ENCODE results near the gene TTC34.
"Not testable (repeated sequence)": the region's sequence is repeated elsewhere in the genome, so short reads cannot be mapped to it uniquely, and the experiment has no call there.

DNA sequence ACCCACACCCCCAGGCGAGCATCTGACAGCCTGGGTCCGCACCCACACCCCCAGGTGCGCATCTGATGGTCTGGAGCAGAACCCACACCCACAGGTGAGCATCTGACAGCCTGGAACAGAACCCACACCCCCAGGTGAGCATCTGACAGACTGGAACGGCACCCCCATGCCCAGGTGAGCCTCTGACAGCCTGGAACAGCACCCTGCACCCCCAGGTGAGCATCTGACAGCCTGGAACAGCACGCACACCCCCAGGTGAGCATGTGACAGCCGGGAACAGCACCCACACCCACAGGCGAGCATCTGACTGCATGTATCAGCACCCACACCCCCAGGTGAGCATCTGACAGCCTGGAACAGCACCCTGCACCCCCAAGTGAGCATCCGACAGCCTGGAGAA lies 115.8 kb downstream of the TTC34 start:
- not testable (repeated sequence) for TF ChIP-seq POLR2A, POLR2AphosphoS5 (IDR thresholded peaks at IDR 0.05)
- TF ChIP-seq, protein P1, sequence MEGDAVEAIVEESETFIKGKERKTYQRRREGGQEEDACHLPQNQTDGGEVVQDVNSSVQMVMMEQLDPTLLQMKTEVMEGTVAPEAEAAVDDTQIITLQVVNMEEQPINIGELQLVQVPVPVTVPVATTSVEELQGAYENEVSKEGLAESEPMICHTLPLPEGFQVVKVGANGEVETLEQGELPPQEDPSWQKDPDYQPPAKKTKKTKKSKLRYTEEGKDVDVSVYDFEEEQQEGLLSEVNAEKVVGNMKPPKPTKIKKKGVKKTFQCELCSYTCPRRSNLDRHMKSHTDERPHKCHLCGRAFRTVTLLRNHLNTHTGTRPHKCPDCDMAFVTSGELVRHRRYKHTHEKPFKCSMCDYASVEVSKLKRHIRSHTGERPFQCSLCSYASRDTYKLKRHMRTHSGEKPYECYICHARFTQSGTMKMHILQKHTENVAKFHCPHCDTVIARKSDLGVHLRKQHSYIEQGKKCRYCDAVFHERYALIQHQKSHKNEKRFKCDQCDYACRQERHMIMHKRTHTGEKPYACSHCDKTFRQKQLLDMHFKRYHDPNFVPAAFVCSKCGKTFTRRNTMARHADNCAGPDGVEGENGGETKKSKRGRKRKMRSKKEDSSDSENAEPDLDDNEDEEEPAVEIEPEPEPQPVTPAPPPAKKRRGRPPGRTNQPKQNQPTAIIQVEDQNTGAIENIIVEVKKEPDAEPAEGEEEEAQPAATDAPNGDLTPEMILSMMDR (IDR thresholded peaks at IDR 0.05): not testable (repeated sequence)
